Measurements from ENCODE around the gene NKAIN2.

NKAIN2 gene

GRCh38 chr6:124389127-124389526 is 585.5 kb downstream of the NKAIN2 start:
- no peak overlapping the region for H2AFZ ChIP-seq (ENCODE audit: insufficient read depth, low read length, poor library complexity)
- H3K9me3 ChIP-seq (ENCODE audit: insufficient read depth, low read depth, low read length), result no peaks in the 10 kb centered on the region
- H3K79me2 ChIP-seq (ENCODE audit: control insufficient read depth, insufficient read depth, low read length, poor library complexity), result no peaks in the 10 kb centered on the region
- H2BK120ac ChIP-seq (ENCODE audit: insufficient read depth, low read length, poor library complexity), result no peak overlapping the region
- H2BK5ac ChIP-seq (ENCODE audit: low read depth, low read length, poor library complexity), result no peak overlapping the region
- H3K27me3 ChIP-seq (ENCODE audit: insufficient read depth, low read length), result no peaks in the 10 kb centered on the region
- no peak overlapping the region for H3K4me2 ChIP-seq (ENCODE audit: low read length)
- no peaks in the 10 kb centered on the region for H3K4me1 ChIP-seq (ENCODE audit: control insufficient read depth in 1 of 2, insufficient read depth in 2 of 2, low read length in 2 of 2)
- no peak overlapping the region for H3K4me3 ChIP-seq (ENCODE audit: low read depth, low read length)
- no peak overlapping the region for H3K27ac ChIP-seq (ENCODE audit: low read depth, low read length)
- H2BK12ac ChIP-seq (ENCODE audit: low read length), result no peak overlapping the region
- no peak overlapping the region for H2AK5ac ChIP-seq (ENCODE audit: low read length)
- H3K14ac ChIP-seq (ENCODE audit: low read length), result no peak overlapping the region
- no peak overlapping the region for H4K12ac ChIP-seq (ENCODE audit: low read depth, low read length)
- no peak overlapping the region for H4K91ac ChIP-seq (ENCODE audit: low read depth, low read length)
- H3K23ac ChIP-seq (ENCODE audit: low read length), result no peak overlapping the region
- H3K36me3 ChIP-seq (ENCODE audit: control insufficient read depth in 1 of 2, insufficient read depth in 2 of 2, low read length in 2 of 2), result no peaks in the 10 kb centered on the region
- no peak overlapping the region for H3K9ac ChIP-seq (ENCODE audit: low read length)
- H3K18ac ChIP-seq (ENCODE audit: low read length), result no peak overlapping the region
- H3K79me1 ChIP-seq (ENCODE audit: low read length), result no peaks in the 10 kb centered on the region
- no peak overlapping the region for H4K8ac ChIP-seq (ENCODE audit: low read depth, low read length)
- no peak for DNase-seq
- H3K4ac ChIP-seq (ENCODE audit: low read depth, low read length), result no peak overlapping the region

GRCh38 chr6:124393536-124393935 is 589.9 kb downstream of the NKAIN2 start:
- Histone ChIP-seq H3K27ac (ENCODE audit: low read depth, low read length) (no peak overlapping the region), H3K79me1 (ENCODE audit: low read length) (no peaks in the 10 kb centered on the region), H3K79me2 (ENCODE audit: control insufficient read depth, insufficient read depth, low read length, poor library complexity) (no peaks in the 10 kb centered on the region), H2BK120ac (ENCODE audit: insufficient read depth, low read length, poor library complexity) (no peak overlapping the region), H4K12ac (ENCODE audit: low read depth, low read length) (no peak overlapping the region), H3K4me1 (ENCODE audit: control insufficient read depth in 1 of 2, insufficient read depth in 2 of 2, low read length in 2 of 2) (no peaks in the 10 kb centered on the region), H4K91ac (ENCODE audit: low read depth, low read length) (no peak overlapping the region), H3K4ac (ENCODE audit: low read depth, low read length) (no peak overlapping the region), H3K36me3 (ENCODE audit: control insufficient read depth in 1 of 2, insufficient read depth in 2 of 2, low read length in 2 of 2) (no peaks in the 10 kb centered on the region), H2BK5ac (ENCODE audit: low read depth, low read length, poor library complexity) (no peak overlapping the region), H3K14ac (ENCODE audit: low read length) (no peak overlapping the region), H3K9ac (ENCODE audit: low read length) (no peak overlapping the region), H3K4me3 (ENCODE audit: low read depth, low read length) (no peak overlapping the region), H3K23ac (ENCODE audit: low read length) (no peak overlapping the region), H3K4me2 (ENCODE audit: low read length) (no peak overlapping the region), H2AFZ (ENCODE audit: insufficient read depth, low read length, poor library complexity) (no peak overlapping the region), H4K8ac (ENCODE audit: low read depth, low read length) (no peak overlapping the region), H3K18ac (ENCODE audit: low read length) (no peak overlapping the region), H3K27me3 (ENCODE audit: insufficient read depth, low read length) (no peaks in the 10 kb centered on the region), H3K9me3 (ENCODE audit: insufficient read depth, low read depth, low read length) (no peaks in the 10 kb centered on the region), H2AK5ac (ENCODE audit: low read length) (no peak overlapping the region), H2BK12ac (ENCODE audit: low read length) (no peak overlapping the region)
- WGBS (ENCODE audit: extremely low coverage, insufficient coverage, insufficient read length), result no CpG with 5 or more reads among the region's 4 CpGs
- no peak for DNase-seq

- Histone ChIP-seq H2BK5ac (ENCODE audit: low read depth, low read length, poor library complexity) (no peak overlapping the region), H3K27me3 (ENCODE audit: insufficient read depth, low read length) (no peaks in the 10 kb centered on the region), H3K4ac (ENCODE audit: low read depth, low read length) (no peak overlapping the region), H4K12ac (ENCODE audit: low read depth, low read length) (no peak overlapping the region), H3K23ac (ENCODE audit: low read length) (no peak overlapping the region), H3K79me1 (ENCODE audit: low read length) (no peaks in the 10 kb centered on the region), H3K4me2 (ENCODE audit: low read length) (no peak overlapping the region), H4K8ac (ENCODE audit: low read depth, low read length) (no peak overlapping the region), H2AFZ (ENCODE audit: insufficient read depth, low read length, poor library complexity) (no peak overlapping the region), H4K91ac (ENCODE audit: low read depth, low read length) (no peak overlapping the region), H3K18ac (ENCODE audit: low read length) (no peak overlapping the region), H2AK5ac (ENCODE audit: low read length) (no peak overlapping the region), H3K9me3 (ENCODE audit: insufficient read depth, low read depth, low read length) (no peaks in the 10 kb centered on the region), H3K14ac (ENCODE audit: low read length) (no peak overlapping the region), H3K4me1 (ENCODE audit: control insufficient read depth in 1 of 2, insufficient read depth in 2 of 2, low read length in 2 of 2) (no peaks in the 10 kb centered on the region), H3K36me3 (ENCODE audit: control insufficient read depth in 1 of 2, insufficient read depth in 2 of 2, low read length in 2 of 2) (no peaks in the 10 kb centered on the region), H3K4me3 (ENCODE audit: low read depth, low read length) (no peak overlapping the region), H2BK120ac (ENCODE audit: insufficient read depth, low read length, poor library complexity) (no peak overlapping the region), H2BK12ac (ENCODE audit: low read length) (no peak overlapping the region), H3K27ac (ENCODE audit: low read depth, low read length) (no peak overlapping the region), H3K79me2 (ENCODE audit: control insufficient read depth, insufficient read depth, low read length, poor library complexity) (no peaks in the 10 kb centered on the region), H3K9ac (ENCODE audit: low read length) (no peak overlapping the region)
- whole genome bisulfite sequencing (ENCODE audit: extremely low coverage, insufficient coverage, insufficient read length), result no CpG with 5 or more reads among the region's 2 CpGs
- no peak for DNase-seq
Observed at GRCh38 chr6:124396361-124396760, 592.7 kb downstream of the NKAIN2 start.

- no peak overlapping the region for H2BK5ac ChIP-seq (ENCODE audit: low read depth, low read length, poor library complexity)
Observed at GRCh38 chr6:124400261-124400999, 596.8 kb downstream of the NKAIN2 start.

More at GRCh38 chr6:124400261-124400999, 596.8 kb downstream of the NKAIN2 start:
- peak in 1 of 2 donors; percentile 4 for DNase-seq
- no peaks in the 10 kb centered on the region for H3K4me1 ChIP-seq (ENCODE audit: control insufficient read depth in 1 of 2, insufficient read depth in 2 of 2, low read length in 2 of 2)
- no peak overlapping the region for H3K9ac ChIP-seq (ENCODE audit: low read length)
- no peak overlapping the region for H2AK5ac ChIP-seq (ENCODE audit: low read length)
- WGBS (ENCODE audit: extremely low coverage, insufficient coverage, insufficient read length), result no CpG with 5 or more reads among the region's 2 CpGs
- no peaks in the 10 kb centered on the region for H3K79me2 ChIP-seq (ENCODE audit: control insufficient read depth, insufficient read depth, low read length, poor library complexity)
- H3K18ac ChIP-seq (ENCODE audit: low read length), result no peak overlapping the region
- H2BK12ac ChIP-seq (ENCODE audit: low read length), result no peak overlapping the region
- no peaks in the 10 kb centered on the region for H3K36me3 ChIP-seq (ENCODE audit: control insufficient read depth in 1 of 2, insufficient read depth in 2 of 2, low read length in 2 of 2)
- H3K27ac ChIP-seq (ENCODE audit: low read depth, low read length), result no peak overlapping the region
- no peak overlapping the region for H4K12ac ChIP-seq (ENCODE audit: low read depth, low read length)
- H4K91ac ChIP-seq (ENCODE audit: low read depth, low read length), result no peak overlapping the region
- no peaks in the 10 kb centered on the region for H3K27me3 ChIP-seq (ENCODE audit: insufficient read depth, low read length)
- no peak overlapping the region for H3K4me2 ChIP-seq (ENCODE audit: low read length)
- no peak overlapping the region for H3K23ac ChIP-seq (ENCODE audit: low read length)
- no peaks in the 10 kb centered on the region for H3K79me1 ChIP-seq (ENCODE audit: low read length)
- no peak overlapping the region for H3K14ac ChIP-seq (ENCODE audit: low read length)
- H2AFZ ChIP-seq (ENCODE audit: insufficient read depth, low read length, poor library complexity), result no peak overlapping the region
- no peak overlapping the region for H3K4ac ChIP-seq (ENCODE audit: low read depth, low read length)
- H3K9me3 ChIP-seq (ENCODE audit: insufficient read depth, low read depth, low read length), result no peaks in the 10 kb centered on the region
- H4K8ac ChIP-seq (ENCODE audit: low read depth, low read length), result no peak overlapping the region
- no peak overlapping the region for H3K4me3 ChIP-seq (ENCODE audit: low read depth, low read length)
- H2BK120ac ChIP-seq (ENCODE audit: insufficient read depth, low read length, poor library complexity), result no peak overlapping the region
